HG02938 (cell line): Measurements from ENCODE around the gene SLC2A11.
A peak's percentile ranks its signal among the peaks of the same experiment; 100 is the strongest.
"Not testable (repeated sequence)": the region's sequence is repeated elsewhere in the genome, so short reads cannot be mapped to it uniquely, and the experiment has no call there.

ENCODE experiments used
- ATAC-seq: cut with Tn5 transposase; IDR thresholded peaks from one replicate; pipeline ENCODE4 v1.9.1; 2021; ENCODE audit warnings: mild to moderate bottlenecking, moderate library complexity; ENCODE audit not compliant: unreplicated experiment

SLC2A11 gene

GRCh38 chr22:23903328-23903971 is 45.8 kb downstream of the SLC2A11 start:
- no peak for ATAC-seq

GRCh38 chr22:23904573-23905254 is 47.0 kb downstream of the SLC2A11 start:
- no peak for ATAC-seq

GRCh38 chr22:23906641-23907040 is 49.0 kb downstream of the SLC2A11 start:
- no peak for ATAC-seq

- not testable (repeated sequence) for ATAC-seq
Measured at GRCh38 chr22:23907423-23907822, 49.7 kb downstream of the SLC2A11 start.

- no peak for ATAC-seq
Measured at GRCh38 chr22:23908587-23909205, 51.0 kb downstream of the SLC2A11 start.

- no peak for ATAC-seq
Measured at GRCh38 chr22:23909296-23909898, 51.7 kb downstream of the SLC2A11 start.

GRCh38 chr22:23910496-23911190 is 53.0 kb downstream of the SLC2A11 start:
- no peak for ATAC-seq

GRCh38 chr22:23911318-23911980 is 53.8 kb downstream of the SLC2A11 start:
- no peak for ATAC-seq

GRCh38 chr22:23912293-23912903 is 54.7 kb downstream of the SLC2A11 start:
- no peak for ATAC-seq

- no peak for ATAC-seq
Measured at GRCh38 chr22:23913306-23913660, 55.6 kb downstream of the SLC2A11 start.

GRCh38 chr22:23913661-23914353 is 56.1 kb downstream of the SLC2A11 start:
- ATAC-seq = peak; percentile 93

- no peak for ATAC-seq
Measured at GRCh38 chr22:23915290-23915689, 57.6 kb downstream of the SLC2A11 start.

- not testable (repeated sequence) for ATAC-seq
Measured at GRCh38 chr22:23920267-23920611, 62.6 kb downstream of the SLC2A11 start.

GRCh38 chr22:23921586-23922201 is 64.0 kb downstream of the SLC2A11 start:
- ATAC-seq = not testable (repeated sequence)

GRCh38 chr22:23922921-23923320 is 65.2 kb downstream of the SLC2A11 start:
- ATAC-seq = no peak

GRCh38 chr22:23925020-23925606 is 67.4 kb downstream of the SLC2A11 start:
- no peak for ATAC-seq

GRCh38 chr22:23926561-23926960 is 68.9 kb downstream of the SLC2A11 start:
- no peak for ATAC-seq
